Smooth muscle cell (in vitro differentiated cells): Measurements from ENCODE around the gene TENM4. TPM values are rescaled to one million over a fixed set of nuclear protein-coding genes. Genes with fewer than 3 reads are reported as not detected.

Experiments used
- DNase-seq: peaks from one replicate; lab custom pipeline; 2025; ENCODE audit not compliant: unreplicated experiment; lab: John Stamatoyannopoulos, UW
- H2AFZ ChIP-seq: fragments of 200-600 bp; sonication (generic); 2 replicates; pipeline ENCODE4 v1.6.0; 2016; ENCODE audit warnings: antibody characterized with exemption, low read depth, mild to moderate bottlenecking
- H3F3A ChIP-seq: fragments of 200-600 bp; sonication (generic); 2 replicates; pipeline ENCODE4 v1.6.0; 2017; ENCODE audit warnings: antibody characterized with exemption, low read depth
- H3K27ac ChIP-seq: fragments of 200-600 bp; sonication (generic); 2 replicates; pipeline ENCODE4 v1.5.1; 2016; ENCODE audit warnings: low read depth, mild to moderate bottlenecking
- H3K27me3 ChIP-seq: fragments of 200-600 bp; sonication (generic); 2 replicates; pipeline ENCODE4 v1.6.1; 2016; ENCODE audit warnings: low read depth, mild to moderate bottlenecking
- H3K36me3 ChIP-seq: fragments of 200-600 bp; sonication (generic); 2 replicates; pipeline ENCODE4 v1.5.1; 2016; ENCODE audit warnings: low read depth
- H3K4me1 ChIP-seq: fragments of 200-600 bp; sonication (generic); 2 replicates; pipeline ENCODE4 v1.5.1; 2016; ENCODE audit warnings: low read depth
- H3K4me2 ChIP-seq: fragments of 200-600 bp; sonication (generic); 2 replicates; pipeline ENCODE4 v1.6.0; 2016; ENCODE audit warnings: mild to moderate bottlenecking
- H3K4me3 ChIP-seq: fragments of 200-600 bp; sonication (generic); 2 replicates; pipeline ENCODE4 v1.5.1; 2016; ENCODE audit warnings: mild to moderate bottlenecking
- H3K79me2 ChIP-seq: fragments of 200-600 bp; sonication (generic); 2 replicates; pipeline ENCODE4 v1.6.0; 2016; ENCODE audit warnings: low read depth, mild to moderate bottlenecking
- H3K9ac ChIP-seq: fragments of 200-600 bp; sonication (generic); 2 replicates; pipeline ENCODE4 v1.6.0; 2016; ENCODE audit warnings: low read depth
- H3K9me3 ChIP-seq: fragments of 200-600 bp; sonication (generic); replicated peaks from 2 replicates; pipeline ENCODE4 v1.5.1; 2016; ENCODE audit warnings: low read depth
- H4K20me1 ChIP-seq: fragments of 200-600 bp; sonication (generic); 2 replicates; pipeline ENCODE4 v1.6.0; 2016; ENCODE audit warnings: low read depth
- WGBS: methylation state at CpG from one replicate; pipeline ENCODE4 v1.1.7; 2016; ENCODE audit warnings: low lambda C conversion rate; 5-methylcytosine and 5-hydroxymethylcytosine counted together
- polyA plus RNA-seq: library from polyadenylated mRNA; unstranded; fragments of >200 nt; fragmentation: Nextera tagmentation; extraction: Ambion mirVana; gene quantifications from 2 replicates; pipeline ENCODE4 v1.2.1, GENCODE V29; 2016
- total RNA-seq: library from RNA; depleted of rRNA; stranded (reverse); fragments of >200 nt; gene quantifications from 2 replicates; pipeline ENCODE4 v1.2.3, GENCODE V29; 2014
- TF ChIP-seq, protein P1 (sequence below): fragments of 200-600 bp; sonication (generic); IDR thresholded peaks from 2 replicates; pipeline ENCODE4 v1.5.1; 2017; ENCODE audit warnings: borderline replicate concordance, mild to moderate bottlenecking, antibody characterized with exemption; ENCODE audit not compliant: insufficient read depth, poor library complexity, severe bottlenecking

Gene TENM4
- total and polyA plus RNA-seq, 2 experiments from 2014 or later = 31.6 to 38.2 TPM

DNA sequence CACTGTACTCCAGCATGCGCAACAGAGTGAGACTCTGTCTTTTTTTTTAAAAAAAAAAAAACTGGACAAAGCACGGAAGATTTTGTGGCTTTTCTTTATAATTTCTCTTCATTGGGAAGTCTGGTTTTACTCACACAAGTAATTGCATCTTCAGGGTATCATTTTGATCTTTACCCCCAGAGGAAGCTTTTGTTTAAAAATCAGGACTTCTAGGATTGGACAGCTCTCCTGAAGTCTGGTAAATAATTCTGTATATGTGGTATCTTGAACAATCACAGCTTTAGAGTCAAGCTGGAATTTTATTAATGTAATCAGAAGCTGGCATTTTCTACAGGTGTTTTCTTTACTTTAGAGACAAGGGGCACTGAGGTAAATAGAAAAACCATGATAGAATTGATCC lies 658.1 kb downstream of the TENM4 start:
- WGBS = 92% methylated on average over 2 of the region's 2 CpGs
- Histone ChIP-seq H3K4me1 (peaks cover 23% of the 10 kb centered on the region), H4K20me1 (no peaks in the 10 kb centered on the region), H3K4me3 (no peak overlapping the region), H3K9me3 (no peaks in the 10 kb centered on the region), H3K4me2 (no peak overlapping the region), H3F3A (peaks cover 27% of the 10 kb centered on the region), H2AFZ (no peak overlapping the region), H3K9ac (no peak overlapping the region), H3K79me2 (no peaks in the 10 kb centered on the region), H3K27me3 (no peaks in the 10 kb centered on the region), H3K36me3 (no peaks in the 10 kb centered on the region), H3K27ac (no peak overlapping the region)
- DNase-seq = no peak
- TF ChIP-seq, protein P1, sequence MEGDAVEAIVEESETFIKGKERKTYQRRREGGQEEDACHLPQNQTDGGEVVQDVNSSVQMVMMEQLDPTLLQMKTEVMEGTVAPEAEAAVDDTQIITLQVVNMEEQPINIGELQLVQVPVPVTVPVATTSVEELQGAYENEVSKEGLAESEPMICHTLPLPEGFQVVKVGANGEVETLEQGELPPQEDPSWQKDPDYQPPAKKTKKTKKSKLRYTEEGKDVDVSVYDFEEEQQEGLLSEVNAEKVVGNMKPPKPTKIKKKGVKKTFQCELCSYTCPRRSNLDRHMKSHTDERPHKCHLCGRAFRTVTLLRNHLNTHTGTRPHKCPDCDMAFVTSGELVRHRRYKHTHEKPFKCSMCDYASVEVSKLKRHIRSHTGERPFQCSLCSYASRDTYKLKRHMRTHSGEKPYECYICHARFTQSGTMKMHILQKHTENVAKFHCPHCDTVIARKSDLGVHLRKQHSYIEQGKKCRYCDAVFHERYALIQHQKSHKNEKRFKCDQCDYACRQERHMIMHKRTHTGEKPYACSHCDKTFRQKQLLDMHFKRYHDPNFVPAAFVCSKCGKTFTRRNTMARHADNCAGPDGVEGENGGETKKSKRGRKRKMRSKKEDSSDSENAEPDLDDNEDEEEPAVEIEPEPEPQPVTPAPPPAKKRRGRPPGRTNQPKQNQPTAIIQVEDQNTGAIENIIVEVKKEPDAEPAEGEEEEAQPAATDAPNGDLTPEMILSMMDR = no peak

DNA sequence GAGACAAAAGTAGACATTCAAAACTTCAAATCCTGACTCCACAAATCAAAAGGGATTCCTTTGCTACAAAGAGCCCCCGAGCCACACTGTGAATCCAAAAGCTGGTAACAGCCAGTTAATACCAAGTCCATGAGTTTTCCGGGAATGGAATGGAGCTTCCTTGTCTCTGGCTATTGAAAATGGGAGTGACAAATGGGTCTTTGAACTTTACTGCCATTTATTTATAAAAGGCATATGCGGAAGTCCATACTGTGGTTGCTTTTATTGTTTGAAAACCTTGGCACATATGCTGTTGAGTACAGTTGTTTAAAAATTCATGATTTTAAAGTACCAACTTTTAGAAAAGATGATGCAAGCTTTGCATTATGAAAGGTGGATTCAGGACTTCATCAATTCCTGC lies 659.9 kb downstream of the TENM4 start:
- DNase-seq = no peak
- no peaks in the 10 kb centered on the region for H3K27me3 ChIP-seq
- H3F3A ChIP-seq = peaks cover 27% of the 10 kb centered on the region
- H3K79me2 ChIP-seq = no peaks in the 10 kb centered on the region
- H3K4me2 ChIP-seq = no peak overlapping the region
- H2AFZ ChIP-seq = no peak overlapping the region
- H3K9me3 ChIP-seq = no peaks in the 10 kb centered on the region
- H3K4me3 ChIP-seq = no peak overlapping the region
- TF ChIP-seq, protein P1 = no peak
- H3K9ac ChIP-seq = no peak overlapping the region
- H3K4me1 ChIP-seq = peaks cover 21% of the 10 kb centered on the region
- H3K27ac ChIP-seq = no peak overlapping the region
- H3K36me3 ChIP-seq = no peaks in the 10 kb centered on the region
- no peaks in the 10 kb centered on the region for H4K20me1 ChIP-seq
- WGBS = 93% methylated on average over 3 of the region's 3 CpGs

DNA sequence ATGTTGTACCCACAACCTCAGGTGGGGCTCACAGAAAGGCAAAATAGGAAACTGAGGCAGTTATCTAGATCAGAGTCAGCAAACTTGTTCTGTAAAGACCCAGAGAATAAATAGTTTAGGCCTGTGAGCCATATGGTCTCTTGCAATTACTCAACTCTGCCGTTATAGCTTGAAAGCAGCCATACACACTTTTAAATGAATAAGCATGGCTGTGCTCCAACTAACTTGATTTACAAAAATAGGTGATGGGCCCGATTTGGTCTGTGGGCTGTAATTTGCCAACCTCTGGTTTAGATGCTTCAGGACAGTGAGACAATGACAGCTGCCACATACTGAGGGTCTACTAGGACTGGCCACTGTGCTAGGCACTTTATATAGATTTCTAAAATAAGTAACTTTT lies 667.3 kb downstream of the TENM4 start:
- Histone ChIP-seq H4K20me1 (no peaks in the 10 kb centered on the region), H3K27me3 (no peaks in the 10 kb centered on the region), H3K36me3 (no peaks in the 10 kb centered on the region), H3K27ac (no peak overlapping the region), H3K4me3 (no peak overlapping the region), H3K4me2 (no peak overlapping the region), H3K4me1 (no peaks in the 10 kb centered on the region), H2AFZ (no peak overlapping the region), H3K9ac (no peak overlapping the region), H3F3A (no peaks in the 10 kb centered on the region), H3K9me3 (no peaks in the 10 kb centered on the region), H3K79me2 (no peaks in the 10 kb centered on the region)
- 72% methylated on average over 2 of the region's 2 CpGs for WGBS
- TF ChIP-seq, protein P1 = no peak
- DNase-seq = no peak

DNA sequence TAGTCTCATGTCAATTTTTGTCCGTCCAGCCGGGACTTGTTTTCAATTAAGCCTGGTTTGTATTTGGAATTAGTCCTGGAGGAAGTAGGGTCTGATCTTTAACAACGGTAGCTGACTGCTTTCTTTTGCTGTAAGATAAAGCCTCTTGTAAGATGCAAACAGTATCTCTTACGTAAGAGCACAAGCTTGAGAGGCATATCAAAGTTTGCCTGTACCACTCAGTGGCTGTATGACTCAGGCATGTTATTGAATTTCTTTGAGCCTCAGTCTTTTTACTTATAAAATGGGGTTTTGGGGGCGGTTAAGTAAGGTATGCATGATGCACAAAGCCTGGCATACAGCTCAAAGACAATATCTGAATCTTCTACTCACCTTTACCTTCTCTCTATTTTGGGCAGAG lies 667.8 kb downstream of the TENM4 start:
- DNase-seq = no peak
- 63% methylated on average over 5 of the region's 5 CpGs for WGBS

More for the DNA sequence above, 667.8 kb downstream of the TENM4 start:
- no peak overlapping the region for H3K4me3 ChIP-seq
- H2AFZ ChIP-seq = no peak overlapping the region
- H3K4me1 ChIP-seq = no peaks in the 10 kb centered on the region
- no peaks in the 10 kb centered on the region for H3K9me3 ChIP-seq
- TF ChIP-seq, protein P1 = no peak
- H4K20me1 ChIP-seq = no peaks in the 10 kb centered on the region
- no peak overlapping the region for H3K27ac ChIP-seq
- no peaks in the 10 kb centered on the region for H3F3A ChIP-seq
- no peak overlapping the region for H3K4me2 ChIP-seq
- H3K27me3 ChIP-seq = no peaks in the 10 kb centered on the region
- H3K36me3 ChIP-seq = no peaks in the 10 kb centered on the region
- no peaks in the 10 kb centered on the region for H3K79me2 ChIP-seq
- H3K9ac ChIP-seq = no peak overlapping the region
